GM12874 (cell line): ENCODE results near the gene PCDHGA1.

Experiments used
- CTCF ChIP-seq: IDR thresholded peaks from 2 replicates; pipeline ENCODE4 v1.5.1; 2011; ENCODE audit warnings: low read depth, mild to moderate bottlenecking, control low read depth, low read length, moderate library complexity; ENCODE audit not compliant: insufficient read depth

PCDHGA1 gene

GRCh38 chr5:141490771-141491170 lies 160.5 kb downstream of the PCDHGA1 start:
- no peak for TF ChIP-seq CTCF

DNA sequence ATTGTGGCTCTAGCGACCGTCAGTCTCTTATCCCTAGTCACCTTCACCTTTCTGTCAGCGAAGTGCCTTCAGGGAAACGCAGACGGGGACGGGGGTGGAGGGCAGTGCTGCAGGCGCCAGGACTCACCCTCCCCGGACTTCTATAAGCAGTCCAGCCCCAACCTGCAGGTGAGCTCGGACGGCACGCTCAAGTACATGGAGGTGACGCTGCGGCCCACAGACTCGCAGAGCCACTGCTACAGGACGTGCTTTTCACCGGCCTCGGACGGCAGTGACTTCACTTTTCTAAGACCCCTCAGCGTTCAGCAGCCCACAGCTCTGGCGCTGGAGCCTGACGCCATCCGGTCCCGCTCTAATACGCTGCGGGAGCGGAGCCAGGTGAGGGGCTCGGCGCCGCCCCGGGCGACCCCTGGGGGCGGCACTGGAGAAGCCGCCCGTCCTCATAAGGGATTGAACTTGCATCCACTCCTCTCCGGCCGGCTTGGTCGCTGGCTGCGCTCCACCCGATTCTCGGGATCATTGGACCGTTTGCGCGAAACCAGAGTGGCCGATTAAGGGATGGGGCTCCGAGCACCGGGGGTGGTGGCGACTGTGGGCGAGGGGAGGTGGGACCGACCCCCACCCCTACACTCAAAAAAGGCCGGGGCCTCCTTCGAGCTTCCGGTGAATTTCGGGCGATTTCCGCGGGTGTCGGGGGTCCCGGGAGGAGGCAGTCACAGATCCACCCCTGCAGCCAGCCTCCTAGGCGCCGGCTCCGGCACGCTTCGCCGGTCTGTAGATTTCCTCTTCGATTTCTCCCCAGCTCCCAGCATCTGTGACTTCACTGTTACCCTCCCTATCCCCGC lies 161.2 kb downstream of the PCDHGA1 start:
- no peak for TF ChIP-seq CTCF

DNA sequence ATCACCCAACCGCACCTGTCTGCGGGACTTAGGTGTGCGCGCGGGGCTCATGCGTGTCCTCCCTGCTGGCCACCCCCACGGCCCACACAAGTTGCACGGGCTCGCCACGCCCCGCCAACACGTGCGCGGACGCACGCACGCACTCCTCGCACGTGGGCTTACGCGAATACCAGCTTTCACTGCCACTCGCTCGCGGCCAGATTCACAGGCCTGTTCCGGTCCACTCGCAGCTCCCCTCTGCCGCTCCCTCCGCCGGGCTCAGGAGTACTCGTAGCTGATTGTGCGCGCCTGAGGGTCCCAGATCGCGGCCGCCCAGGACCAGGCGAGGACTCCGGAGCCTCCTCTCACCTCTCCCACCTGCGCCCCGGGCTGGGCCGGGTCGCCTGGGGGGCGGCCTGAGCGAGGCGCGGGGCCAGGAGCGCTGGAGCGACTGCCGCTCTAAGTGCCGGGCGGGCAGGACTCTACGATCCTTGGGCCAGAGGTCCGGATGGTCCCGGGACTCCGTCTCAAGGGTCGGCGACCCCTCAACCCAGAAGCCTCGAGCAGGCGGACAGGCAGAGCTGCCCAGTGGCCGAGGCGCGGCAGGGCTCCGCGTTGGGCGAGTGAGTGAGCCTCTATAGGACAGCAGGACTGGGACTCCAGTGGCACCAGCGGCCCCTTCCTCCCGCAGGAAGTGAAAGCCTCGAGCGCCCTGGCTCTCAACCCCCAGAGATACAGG lies 162.0 kb downstream of the PCDHGA1 start:
- TF ChIP-seq CTCF: no peak

DNA sequence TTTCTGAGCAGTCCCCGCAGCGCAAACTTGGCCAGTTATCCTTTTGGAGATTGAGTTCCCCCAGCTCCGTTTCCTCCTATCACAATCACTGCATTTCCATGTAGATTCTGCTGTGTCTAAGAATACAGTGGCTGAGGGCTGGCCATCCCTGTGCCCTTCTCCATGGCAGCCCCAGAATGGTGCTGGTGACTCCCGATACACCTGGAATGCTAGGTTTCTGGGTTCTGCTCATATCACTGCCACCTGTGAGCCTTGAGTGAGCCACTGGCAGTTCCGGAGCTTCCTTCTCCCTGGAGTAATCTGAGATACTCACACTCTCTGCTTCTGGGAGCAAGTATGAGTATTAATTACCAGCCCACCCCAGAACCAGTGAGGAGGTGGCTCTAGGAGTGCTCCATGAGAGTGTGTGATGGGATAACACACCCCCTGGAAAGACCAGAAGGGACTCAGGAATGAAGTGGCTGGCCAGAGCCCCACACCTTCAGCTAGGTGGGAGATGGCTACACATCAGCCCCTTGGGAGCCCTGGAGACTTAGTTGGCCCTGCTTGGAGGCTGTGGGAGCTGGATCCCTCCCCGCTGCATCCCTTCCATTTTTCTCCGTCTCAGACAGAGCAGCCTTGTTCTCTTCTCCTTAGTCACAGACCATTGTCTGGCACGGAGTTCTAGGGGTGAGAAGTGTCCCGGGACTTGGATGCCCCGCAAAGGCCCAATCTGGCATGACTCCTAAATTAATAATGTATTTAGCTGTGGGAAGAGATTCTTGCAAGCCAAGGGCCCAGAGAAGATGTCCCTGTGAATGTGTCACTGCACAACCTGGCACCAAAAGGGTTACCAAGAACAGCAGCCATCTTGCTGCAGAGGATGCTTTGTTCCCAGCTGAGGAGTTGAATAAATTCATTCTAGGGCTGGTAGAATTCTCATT lies 163.4 kb downstream of the PCDHGA1 start:
- TF ChIP-seq CTCF: no peak

DNA sequence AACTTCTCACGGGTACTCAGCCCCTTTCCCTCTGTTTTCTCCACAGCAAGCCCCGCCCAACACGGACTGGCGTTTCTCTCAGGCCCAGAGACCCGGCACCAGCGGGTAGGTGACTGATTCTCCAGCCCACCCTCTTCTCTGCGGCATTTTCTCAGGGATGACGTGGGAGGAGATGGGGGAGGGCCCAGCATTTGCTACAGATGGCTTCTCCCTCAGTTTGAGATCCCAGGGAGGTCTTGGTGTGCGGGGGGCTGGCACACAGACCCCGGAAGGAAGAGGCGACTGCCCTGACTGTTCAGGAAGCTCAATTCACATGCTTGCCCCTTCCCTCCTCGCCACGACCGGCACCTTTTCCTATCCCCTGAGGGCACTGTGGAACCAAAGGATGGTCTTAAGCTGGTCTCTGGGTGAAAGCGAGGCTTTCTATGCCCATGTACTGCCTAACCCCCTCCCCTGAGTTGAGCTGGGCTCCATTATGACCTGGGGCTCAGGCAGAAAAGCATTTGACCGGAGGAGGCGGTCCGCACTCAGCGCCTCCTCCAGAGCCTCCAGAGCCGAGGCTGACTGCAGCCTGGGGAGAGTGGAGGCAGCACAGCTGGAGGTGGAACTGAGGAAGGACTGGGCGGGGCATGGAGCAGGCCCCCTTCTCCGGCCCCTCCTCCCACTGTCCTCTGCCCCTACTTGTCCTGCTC lies 164.6 kb downstream of the PCDHGA1 start:
- no peak for TF ChIP-seq CTCF

- TF ChIP-seq CTCF: no peak
Measured at GRCh38 chr5:141495453-141495811, 165.1 kb downstream of the PCDHGA1 start.
